Hippocampal formation (tissue), 2 donors: Measurements from ENCODE around the gene PGAP2.
A peak's percentile ranks its signal among the peaks of the same experiment; 100 is the strongest.
"Not testable (repeated sequence)": the region's sequence is repeated elsewhere in the genome, so short reads cannot be mapped to it uniquely, and the experiment has no call there.

ENCODE experiments used
- DNase-seq, 2 donors: peaks; one replicate each; lab custom pipeline; 2025; lab: John Stamatoyannopoulos, UW

PGAP2 gene

DNA sequence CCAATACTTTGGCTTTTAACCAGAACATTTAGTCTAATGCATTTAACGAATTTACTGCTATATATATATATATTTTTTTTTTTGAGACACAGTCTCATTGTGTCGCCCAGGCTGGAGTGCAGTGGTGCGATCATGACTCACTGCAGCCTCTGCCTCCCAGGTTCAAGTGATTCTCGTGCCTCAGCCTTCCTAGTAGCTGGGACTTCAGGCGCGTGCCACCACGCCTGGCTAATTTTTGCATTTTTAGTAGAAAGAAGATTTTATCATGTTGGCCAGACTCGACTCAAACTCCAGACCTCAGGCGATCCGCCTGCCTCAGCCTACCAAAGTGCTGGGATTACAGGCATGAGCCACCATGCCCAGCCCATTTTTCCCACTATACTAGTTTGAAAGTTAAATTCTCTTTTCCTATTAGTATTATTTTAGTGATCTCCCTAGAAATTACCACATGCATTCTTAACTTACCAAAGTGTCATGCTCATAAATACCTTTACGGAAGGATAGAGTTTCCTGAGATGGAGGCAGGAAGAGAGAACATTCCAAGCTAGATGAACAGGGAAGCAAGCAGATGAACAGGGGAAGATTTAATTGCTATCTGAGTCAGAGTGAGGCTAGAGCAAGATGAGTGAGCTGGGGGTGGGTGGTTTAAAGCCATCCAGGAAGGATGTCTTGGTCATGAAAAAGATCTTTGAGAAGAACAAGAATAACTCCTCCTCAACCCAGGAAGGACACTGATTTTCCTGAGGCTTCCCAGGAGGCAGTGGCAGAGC is 4.4 kb upstream of the PGAP2 start:
- DNase-seq, result no peak

DNA sequence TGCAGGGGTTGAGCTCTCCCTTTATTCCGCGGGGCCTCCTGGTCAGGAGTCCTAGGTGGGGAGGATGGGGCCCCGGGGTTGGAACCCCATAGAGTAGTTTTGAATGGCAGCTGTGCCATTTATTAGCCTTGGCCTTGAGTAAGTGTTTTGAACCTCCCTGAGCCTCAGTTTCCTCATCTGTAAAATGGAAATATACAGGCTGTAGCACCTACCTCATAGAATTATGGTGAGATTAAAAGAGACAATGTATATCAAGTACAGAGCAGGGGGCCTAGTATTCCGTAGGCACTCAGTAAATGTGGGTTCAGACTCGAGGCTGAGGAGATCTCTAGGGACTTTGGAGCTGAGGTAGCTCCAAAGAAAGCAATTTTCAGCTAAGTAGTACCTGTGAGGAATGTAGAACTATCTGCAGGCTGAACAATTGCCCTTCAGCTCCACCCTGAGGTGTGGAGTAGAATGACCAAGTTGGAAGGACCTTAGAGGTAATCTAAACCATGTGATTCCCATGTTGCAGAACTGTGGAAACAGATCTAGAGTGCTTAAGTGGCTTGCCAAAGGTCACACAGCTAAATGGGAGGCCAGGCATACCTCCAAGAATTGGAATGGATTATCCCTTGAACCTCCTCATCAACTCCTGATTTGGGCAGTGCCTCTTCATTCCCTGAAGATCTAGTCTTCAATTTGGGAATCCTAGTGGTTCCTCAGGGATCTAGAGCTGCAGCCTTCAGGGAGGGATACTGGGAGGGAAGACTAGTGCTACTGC is 682 bp downstream of the PGAP2 start:
- DNase-seq, result no peak

DNA sequence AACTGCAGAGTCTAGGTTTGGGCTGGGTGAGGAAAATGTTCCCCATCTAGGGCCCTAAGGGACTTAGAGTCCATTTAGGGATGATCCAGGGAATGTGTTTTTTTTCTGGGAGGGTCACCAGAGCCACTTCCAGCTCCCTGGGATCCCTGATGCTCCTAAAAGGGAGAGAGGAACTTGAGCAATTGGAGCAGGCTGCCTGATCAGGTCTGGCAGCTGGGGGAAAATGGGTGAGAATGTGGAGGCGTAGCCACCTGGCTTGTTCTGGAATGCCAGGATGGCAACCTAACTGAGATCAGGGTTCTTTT is 1.2 kb downstream of the PGAP2 start:
- peak in 1 of 2 donors; percentile 29 for DNase-seq

DNA sequence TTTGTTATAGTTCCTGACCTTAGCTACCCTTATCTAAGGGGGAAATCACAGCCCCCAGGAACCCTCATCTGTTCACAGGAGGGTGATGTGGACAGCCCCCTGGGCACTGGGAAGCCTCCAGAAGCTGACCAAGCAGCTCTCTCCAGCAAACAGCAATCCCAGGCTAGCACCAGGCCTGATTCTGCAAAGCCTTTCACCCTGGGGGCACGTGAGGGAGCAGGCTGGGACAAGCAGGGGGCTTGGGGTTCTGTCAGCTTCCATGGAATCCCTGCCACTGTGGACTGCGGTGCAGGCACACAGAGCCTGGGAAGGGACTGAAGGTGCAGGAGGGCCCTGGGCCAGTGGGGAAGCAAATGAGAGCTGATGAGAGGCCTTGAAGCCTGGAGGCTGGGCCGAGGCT is 2.1 kb downstream of the PGAP2 start:
- DNase-seq, result no peak

DNA sequence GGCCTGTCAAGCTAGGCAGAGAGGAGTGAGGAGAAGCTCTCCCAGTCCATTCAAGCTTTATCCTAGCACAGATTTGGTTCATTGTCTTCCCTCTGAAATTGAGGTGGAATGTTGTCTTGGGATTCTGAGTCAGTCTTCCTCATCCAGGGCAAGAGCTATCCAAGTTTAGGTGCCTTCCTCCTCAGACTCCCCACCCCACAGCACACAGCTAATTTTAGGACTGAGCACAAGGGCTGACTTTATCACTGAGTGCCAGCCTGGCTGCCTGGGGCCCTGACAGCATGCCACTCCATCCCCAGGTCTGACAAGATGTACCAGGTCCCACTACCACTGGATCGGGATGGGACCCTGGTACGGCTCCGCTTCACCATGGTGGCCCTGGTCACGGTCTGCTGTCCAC is 2.6 kb downstream of the PGAP2 start:
- DNase-seq, result no peak

DNA sequence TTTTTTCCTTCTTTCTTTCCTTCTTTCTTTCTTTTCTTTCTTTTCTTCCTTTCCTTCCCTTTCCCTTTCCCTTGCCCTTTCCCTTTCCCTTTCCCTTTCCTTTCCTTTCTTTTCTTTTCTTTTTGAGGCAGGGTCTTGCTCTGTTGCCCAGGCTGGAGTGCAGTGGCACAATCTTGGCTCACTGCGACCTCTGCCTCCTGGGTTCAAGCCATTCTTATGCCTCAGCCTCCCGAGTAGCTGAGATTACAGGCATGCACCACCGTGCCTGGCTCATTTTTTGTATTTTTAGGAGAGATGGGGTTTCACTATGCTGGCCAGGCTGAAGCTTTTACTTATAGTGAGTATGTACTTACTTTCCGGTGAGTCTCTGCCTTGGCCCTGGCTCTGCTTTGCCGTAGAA is 6.5 kb downstream of the PGAP2 start:
- DNase-seq, result not testable (repeated sequence)

DNA sequence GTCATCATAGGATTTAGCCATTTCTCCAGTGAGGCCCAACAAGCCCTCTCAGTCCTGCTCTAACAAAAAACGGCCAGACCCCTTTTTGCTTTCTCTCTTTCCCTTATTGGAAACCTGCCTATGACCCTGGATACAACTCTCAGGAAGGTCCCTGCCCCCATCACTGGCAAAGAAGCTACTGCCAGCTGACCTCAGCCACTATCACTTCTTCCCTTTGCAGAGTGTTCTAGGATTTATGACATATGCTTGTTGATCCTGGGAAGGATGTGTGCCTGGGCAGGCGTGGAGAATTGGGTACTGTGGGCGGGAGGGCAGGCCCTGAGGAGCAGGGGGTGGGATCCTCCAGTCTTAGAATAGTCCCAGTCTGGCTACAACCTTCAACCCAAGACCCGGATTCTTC is 7.5 kb downstream of the PGAP2 start:
- DNase-seq, result no peak

DNA sequence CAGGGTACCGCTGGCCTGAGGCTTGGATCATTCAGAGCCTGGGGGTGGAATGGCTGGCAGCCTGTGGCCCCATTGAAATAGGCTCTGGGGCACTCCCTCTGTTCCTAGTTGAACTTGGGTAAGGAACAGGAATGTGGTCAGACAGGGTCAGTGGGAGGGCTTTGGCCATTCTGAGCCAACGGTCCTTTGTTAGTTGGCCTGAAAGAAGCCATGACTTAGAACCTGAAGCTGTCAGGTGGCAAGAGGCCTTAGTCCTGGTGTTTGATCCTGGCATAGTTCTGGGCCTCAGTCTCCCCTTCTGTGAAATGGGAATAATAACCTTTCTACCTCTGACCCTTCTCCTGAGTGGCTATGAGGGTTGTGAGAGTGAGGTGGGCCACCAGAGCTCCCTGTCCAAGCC is 8.3 kb downstream of the PGAP2 start:
- DNase-seq, result no peak

DNA sequence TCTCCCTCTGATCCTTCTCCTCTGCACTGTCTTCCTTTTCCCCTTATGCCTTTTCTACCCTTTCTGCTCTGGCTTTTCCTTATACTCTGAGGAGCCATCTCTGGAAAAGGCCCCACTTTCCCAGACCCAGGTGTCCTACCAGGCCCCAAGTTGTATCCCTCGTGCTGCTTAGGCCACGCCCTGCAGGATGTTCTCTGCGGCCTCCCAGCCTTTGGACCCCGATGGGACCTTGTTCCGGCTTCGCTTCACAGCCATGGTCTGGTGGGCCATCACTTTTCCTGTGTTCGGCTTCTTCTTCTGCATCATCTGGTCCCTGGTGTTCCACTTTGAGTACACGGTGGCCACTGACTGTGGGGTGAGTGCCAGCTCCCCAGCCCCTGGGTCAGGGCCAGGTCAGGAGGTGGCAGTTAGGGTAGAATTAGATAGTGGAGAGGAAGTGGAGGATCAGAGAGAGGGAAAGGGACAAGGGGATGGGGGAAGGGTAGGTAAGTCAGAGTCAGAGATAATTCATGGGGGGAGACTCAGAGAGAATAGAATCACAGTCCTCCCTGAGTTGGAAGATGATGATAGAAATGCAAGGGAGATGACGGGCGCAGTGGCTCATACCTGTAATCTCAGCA is 8.9 kb downstream of the PGAP2 start:
- no peak for DNase-seq

DNA sequence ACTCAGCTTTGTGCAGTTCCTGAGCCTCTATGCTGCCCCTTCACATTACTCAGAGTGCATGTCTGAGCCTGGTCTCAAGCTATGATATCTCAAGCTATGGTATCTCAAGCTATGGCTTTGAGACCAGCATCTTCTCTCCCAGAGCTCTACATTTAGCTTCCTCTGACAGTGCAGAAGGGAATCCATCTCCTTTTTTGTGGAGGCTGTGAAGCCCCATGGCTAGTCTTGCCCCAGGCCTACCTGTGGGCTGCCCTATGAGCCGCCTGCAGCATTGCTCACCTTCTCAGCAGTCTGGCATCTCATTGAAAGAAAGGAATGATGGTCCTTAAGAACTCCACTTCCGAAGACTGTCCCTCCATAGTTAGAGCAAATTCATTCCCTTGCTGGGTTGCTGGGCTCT is 12.6 kb downstream of the PGAP2 start:
- DNase-seq, result no peak

DNA sequence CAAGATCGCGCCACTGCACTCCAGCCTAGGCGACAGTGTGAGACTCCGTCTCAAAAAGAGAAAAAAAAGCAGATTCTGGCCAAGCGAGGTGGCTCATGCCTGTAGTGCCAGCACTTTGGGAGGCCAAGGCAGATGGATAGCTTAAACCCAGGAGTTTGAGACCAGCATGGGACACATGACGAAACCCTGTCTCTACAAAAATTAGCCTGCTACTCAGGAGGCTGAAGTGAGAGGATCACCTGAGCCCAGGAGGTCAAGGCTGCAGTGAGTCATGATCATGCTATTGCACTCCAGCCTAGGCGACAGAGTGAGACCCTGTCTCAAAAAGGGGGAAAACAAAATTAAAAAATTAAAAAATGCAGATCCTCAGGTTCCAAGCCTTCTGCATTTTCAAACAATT is 14.0 kb downstream of the PGAP2 start:
- DNase-seq, result no peak

DNA sequence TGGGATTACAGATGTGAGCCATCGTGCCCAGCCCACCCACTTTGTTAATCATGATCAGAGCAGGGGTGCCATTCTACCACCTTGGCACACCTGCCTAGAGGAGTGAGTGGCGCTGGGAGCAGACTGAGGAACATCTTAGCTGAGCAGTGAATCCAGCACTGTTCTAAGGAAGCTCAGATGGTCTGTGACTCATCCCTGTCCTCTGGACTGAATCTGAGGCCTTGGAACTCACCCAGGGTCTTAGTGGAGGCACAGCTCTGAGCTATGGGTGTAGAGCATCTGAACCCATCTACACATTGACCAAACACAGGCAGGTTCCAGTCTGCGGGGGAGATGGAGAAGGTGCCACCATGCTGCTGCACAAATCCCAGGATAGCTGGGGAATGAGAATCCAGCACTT is 14.9 kb downstream of the PGAP2 start:
- no peak for DNase-seq

DNA sequence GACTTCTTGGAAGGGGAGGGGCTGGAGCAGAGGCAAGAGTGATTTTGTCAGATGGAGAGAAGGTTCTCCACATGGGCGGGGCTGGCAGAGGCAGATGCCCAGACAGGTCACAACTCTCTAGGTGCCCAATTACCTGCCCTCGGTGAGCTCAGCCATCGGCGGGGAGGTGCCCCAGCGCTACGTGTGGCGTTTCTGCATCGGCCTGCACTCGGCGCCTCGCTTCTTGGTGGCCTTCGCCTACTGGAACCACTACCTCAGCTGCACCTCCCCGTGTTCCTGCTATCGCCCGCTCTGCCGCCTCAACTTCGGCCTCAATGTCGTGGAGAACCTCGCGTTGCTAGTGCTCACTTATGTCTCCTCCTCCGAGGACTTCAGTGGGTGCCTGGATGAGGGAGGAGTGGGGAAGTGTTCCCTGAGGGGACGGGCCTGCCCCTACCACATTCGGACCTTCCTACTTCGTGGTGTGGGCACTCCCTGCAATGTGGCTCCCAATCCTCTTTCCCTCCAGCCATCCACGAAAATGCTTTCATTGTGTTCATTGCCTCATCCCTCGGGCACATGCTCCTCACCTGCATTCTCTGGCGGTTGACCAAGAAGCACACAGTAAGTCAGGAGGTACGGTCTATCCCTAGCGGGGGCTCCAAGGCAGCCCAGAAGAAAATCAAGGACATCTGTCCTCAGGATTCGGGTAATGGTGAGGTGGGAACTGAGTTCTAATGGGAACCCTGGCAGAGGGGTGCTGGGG is 15.6 kb downstream of the PGAP2 start:
- no peak for DNase-seq

DNA sequence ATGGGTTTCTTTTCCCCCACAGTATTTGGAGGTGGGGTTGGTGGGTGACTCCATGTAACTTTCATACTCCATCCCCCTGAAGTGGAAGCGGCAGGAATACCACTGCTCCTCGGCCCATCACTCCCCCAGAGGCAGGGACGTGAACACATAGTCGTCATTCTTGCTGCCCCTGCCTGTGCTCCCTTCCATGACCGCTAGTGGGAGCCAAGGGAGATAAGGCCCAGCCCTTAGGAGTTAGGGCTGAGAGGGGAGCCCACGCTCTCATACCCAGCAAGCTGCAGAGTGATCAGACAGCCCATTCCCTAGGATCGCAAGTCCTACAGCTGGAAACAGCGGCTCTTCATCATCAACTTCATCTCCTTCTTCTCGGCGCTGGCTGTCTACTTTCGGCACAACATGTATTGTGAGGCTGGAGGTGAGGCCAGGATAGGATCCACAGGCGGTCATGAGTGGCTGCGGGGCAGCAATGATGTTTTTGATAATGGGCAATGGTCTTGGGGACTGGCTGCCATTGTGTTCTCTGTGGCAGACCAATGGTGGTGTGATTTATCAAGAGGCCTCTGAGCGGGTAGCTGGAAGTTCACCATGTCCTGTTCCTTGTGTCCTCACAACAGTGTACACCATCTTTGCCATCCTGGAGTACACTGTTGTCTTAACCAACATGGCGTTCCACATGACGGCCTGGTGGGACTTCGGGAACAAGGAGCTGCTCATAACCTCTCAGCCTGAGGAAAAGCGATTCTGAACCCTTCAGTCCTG is 16.5 kb downstream of the PGAP2 start:
- peak; percentile 29 to 35 for DNase-seq

DNA sequence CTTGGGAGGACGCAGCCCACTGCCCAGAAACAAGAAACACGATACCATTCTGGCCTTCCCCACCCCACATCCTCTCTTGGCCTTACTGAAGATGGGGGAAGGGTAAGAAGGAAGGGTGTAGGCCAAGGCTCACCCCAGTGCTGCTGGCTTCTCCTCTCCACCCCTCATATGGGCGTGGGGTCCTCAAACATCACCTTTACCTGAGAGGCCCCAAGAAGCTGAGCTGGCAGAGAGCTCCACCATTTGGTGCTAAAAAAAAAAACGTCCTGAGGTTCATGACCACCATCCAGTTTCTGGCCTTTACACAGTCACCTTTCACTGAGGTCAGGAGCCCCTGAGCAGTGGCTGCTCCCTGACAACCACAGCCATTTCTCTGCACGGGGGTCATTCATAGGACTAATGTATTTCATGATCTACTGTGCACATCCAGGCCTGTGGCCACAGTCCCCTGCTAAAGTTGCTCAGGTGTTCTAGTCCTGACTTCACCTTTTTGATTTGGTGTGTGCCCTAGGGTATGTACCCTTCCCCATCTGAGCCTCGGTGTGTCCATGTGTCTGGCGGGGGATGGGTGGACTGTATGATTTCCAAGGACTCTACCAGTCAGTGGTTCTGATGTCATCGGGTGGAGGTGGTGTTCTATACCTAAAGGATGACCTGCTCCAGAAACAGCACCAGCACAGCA is 17.3 kb downstream of the PGAP2 start:
- no peak for DNase-seq

DNA sequence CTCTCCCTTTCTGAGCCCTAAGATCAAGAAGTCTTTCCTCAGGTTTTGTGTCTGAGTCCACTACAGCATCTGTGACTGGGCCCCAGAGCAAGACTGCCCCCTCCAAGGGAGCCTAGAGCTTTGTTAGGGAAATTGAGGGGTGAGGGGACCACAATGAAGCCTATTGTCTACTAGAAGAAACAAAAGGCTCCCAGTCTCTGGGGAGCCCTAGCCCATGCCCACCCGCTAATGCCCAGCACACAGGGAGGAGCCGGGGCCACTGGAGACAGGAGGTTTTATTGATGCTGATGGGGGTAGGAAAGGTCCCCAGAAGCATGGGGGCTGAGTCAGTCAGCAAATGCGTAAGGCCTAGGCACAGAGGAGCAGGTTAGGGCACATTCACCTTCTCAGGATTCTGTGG is 18.4 kb downstream of the PGAP2 start:
- DNase-seq, result peak; percentile 85 to 96

DNA sequence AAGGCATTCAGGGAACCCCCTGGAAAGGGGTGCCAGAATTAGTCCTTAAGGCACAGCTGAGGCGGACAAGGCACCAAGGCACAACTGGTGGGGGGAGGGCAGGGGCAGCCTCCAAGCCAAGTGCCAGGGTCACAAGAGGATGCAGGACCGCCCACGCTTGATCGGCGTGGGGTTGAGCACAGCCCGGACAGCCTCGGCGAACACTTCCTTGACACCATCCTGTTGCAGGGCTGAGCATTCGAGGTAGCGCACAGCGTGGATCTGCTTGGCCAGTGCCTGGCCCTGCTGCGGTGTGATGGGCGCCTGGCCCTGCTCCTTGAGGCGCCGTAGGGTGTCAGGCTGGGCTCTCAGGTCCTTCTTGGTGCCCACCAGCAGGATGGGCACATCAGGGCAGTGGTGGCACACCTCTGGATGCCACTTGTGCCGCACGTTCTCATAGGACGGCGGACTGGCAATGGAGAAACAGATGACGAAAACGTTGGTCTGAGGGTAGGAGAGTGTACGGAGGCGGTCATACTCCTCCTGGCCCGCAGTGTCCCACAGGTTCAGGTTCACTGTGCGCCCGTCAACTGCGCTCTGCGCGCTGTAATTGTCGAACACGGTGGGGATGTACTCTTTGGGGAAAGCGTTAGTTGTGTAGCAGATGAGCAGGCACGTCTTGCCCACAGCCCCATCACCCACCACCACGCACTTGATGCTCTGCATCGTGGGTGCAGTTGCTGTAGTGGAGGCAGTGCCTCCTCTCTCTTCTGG is 19.2 kb downstream of the PGAP2 start:
- DNase-seq, result peak in 1 of 2 donors; percentile 42

DNA sequence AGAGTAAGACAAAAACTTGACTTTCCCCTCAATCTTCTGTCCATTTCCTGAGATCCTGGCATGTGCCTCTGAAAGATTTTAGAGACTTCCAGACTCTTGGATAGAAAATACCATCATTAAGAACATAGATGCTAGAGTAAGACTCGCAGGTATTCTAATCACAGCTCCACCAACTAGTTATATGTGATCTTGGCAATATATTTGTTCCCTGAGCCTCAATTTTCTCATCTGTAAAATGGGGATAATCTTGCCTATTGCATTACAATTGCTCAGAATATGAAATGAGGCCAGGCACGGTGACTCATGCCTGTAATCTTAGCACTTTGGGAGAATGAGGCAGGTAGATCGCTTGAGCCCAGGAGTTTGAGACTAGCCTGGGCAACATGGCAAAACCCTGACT is 21.7 kb downstream of the PGAP2 start:
- DNase-seq, result no peak

DNA sequence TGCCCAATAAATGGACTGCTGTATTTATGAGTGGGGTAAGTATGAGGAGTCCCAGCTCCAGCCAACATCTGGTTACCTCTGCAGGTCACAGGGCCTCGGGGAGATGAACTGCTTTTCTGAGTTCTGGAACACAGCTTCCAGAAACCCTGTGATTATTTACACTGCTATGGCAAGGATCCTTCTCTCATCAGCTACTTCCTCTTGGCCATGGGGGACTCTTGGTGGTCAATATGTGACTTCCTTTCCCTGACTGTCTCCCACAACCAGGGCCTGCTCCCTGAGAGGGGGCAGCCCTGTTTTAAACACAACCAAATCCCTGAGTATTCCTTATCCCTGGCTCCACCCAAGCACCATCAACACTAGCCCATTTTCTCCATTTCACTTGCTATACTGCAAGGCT is 22.4 kb downstream of the PGAP2 start:
- DNase-seq, result no peak
